Retinal pigment epithelial cell (primary cell): ENCODE data around the gene NOL6.
A peak's percentile ranks its signal among the peaks of the same experiment; 100 is the strongest.
"Not testable (repeated sequence)": the region's sequence is repeated elsewhere in the genome, so short reads cannot be mapped to it uniquely, and the experiment has no call there.

Experiments used
- DNase-seq: peaks from one replicate; pipeline ENCODE4 v3.0.0-alpha.2; 2010; ENCODE audit warnings: low read depth
- H3K4me3 ChIP-seq: 2 replicates; pipeline ENCODE4 v1.5.1; 2011; ENCODE audit warnings: mild to moderate bottlenecking, low read length, control low read depth, moderate library complexity
- TF ChIP-seq, protein P1 (sequence below): conservative IDR thresholded peaks from 2 replicates; pipeline ENCODE4 v1.5.1; 2011; ENCODE audit warnings: low read depth, low read length, control low read depth, inconsistent platforms

Gene NOL6

DNA sequence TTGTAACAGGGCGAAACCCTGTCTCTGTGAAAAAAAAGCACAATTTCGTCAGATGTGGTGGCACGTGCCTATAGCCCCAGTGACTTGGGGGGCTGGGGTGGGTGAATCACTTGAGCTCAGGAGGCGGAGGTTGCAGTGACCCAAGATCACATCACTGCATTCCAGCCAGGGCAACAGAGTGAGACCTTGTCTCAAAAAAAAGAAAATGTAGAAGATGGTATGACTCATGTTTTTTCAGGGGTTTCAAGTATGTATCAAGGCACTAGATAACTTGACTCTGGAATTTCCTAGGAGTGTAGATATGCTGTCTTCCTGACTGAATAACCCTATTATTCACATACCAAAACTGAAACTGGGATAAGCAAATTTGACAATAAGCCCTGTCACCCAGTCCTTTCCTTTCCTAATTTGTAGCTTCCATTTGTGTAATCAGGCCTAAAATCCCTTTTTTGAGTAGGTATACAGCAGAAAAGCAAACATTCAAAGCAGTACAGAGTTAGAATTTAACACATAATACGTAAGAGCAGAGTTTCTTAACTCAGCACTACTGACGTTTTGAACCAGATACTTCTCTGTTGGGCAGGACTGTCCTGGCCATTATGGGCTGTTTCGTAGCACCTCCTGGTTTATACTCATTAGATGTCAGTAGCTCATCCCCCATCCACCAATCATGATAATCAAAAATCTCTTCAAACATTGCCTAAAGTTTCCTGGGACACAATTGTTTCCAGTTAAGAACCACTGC, 33.1 kb upstream of the NOL6 start:
- peak; percentile 74 for DNase-seq
- TF ChIP-seq, protein P1, sequence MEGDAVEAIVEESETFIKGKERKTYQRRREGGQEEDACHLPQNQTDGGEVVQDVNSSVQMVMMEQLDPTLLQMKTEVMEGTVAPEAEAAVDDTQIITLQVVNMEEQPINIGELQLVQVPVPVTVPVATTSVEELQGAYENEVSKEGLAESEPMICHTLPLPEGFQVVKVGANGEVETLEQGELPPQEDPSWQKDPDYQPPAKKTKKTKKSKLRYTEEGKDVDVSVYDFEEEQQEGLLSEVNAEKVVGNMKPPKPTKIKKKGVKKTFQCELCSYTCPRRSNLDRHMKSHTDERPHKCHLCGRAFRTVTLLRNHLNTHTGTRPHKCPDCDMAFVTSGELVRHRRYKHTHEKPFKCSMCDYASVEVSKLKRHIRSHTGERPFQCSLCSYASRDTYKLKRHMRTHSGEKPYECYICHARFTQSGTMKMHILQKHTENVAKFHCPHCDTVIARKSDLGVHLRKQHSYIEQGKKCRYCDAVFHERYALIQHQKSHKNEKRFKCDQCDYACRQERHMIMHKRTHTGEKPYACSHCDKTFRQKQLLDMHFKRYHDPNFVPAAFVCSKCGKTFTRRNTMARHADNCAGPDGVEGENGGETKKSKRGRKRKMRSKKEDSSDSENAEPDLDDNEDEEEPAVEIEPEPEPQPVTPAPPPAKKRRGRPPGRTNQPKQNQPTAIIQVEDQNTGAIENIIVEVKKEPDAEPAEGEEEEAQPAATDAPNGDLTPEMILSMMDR = no peak
- no peak overlapping the region for H3K4me3 ChIP-seq

DNA sequence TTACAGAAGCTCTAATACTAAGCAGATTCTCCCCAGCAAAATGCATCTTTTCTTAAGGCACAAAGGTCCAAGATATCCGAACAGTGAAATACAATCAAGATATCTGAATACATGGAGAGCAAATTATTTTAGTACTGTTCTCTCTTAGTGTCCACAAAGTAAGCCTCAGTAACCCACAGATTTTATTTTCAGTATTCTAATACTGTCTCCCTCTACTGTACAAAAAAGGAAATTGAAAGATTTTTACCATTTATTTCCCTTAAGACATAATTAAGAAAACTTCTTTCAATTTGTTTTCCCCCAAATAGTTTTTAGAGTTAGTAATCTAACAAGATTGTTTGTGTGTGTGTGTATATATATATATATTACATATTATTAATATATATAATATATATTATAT, 24.7 kb upstream of the NOL6 start:
- TF ChIP-seq, protein P1 = peak; percentile 30
- DNase-seq = no peak

DNA sequence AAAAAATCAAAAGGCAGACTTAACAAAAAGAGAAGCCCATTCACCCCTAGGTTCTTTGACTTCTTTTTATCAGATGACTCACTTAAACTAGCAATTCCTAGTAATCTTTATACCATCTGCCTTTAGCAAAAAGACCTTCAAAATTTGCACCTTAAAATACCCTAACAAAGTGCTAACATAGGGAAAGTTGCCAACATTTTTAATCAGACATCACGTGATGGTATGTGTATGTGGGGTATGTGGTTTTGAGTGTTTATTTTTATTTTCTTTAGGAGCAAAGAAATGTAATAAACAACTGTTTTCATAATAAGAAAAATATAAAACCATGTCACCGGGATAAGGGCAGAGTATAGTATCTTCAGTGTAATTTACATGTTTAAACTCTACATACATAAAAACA, 20.1 kb upstream of the NOL6 start:
- not testable (repeated sequence) for H3K4me3 ChIP-seq, DNase-seq

More for the DNA sequence above, 24.7 kb upstream of the NOL6 start:
- H3K4me3 ChIP-seq = no peak overlapping the region

DNA sequence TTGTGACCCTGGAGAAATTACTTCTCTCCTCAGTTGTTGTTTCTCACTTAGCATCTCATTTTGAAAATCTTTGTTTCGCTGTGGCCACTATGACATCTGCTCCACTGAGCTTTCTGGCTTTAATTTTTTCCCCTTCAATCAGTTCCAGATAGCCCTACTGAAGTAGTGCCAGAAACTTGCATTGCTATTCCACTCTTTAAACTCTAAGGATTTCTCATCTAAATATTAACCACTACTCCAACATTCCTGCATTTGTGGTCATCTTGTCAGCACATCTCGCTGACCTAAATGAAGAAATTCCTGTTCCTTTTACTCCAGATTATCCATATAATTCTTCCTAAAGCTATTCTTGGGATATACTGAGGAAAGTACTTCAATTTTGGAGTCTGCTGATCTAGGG, 15.3 kb upstream of the NOL6 start:
- TF ChIP-seq, protein P1 = no peak
- no peak overlapping the region for H3K4me3 ChIP-seq
- DNase-seq = no peak

DNA sequence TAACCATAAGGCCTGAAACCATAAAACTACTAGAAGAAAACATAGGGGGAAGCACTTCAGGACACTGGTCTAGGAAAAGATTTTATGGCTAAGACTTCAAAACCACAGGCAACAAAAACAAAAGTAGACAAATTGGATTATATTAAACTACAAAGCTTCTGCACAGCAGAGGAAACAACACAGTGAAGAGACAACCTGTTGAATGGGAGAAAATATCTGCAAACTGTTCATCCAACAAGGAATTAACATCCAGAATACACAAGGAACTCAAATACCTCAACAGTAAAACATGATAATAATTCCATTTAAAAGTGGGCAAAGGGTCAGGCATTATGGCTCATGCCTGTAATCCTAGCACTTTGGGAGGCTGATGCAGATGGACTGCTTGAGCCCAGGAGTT, 11.6 kb upstream of the NOL6 start:
- not testable (repeated sequence) for DNase-seq, H3K4me3 ChIP-seq

DNA sequence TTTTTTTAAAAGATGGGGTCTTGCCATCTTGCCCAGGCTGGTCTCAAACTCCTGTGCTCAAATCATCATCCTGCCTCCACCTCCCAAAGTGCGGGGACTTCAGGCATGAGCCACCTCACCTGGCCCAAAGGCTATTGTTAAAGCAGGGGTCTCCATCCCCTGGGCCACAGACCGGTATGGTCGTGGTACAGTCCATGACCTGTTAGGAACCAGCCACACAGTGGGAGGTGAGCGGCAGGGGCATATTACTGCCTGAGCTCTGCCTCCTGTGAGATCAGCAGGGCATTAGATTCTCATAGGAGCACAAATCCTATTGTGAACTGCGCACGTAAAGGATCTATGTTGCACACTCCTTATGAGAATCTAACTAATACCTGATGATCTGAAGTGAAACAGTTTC, 7.3 kb upstream of the NOL6 start:
- H3K4me3 ChIP-seq = no peak overlapping the region
- no peak for DNase-seq
- TF ChIP-seq, protein P1 = no peak

DNA sequence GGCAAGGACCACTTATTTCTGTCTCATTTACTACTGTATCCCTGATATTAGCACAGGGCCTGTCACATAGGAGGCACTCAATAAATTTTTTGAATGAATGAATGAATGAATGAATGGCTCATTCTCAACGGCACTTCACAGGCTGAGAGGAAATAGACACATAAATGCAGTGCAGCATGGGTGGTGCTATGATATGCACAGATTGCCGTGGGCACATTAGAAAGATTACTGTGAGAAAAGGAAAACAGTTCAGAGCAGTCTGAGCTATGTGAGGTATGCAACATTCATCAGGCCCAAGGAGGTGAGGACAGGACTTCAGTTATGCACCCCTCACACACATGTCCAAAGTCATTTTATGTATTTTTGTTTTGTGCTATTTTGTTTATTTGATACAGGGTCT, 6.4 kb upstream of the NOL6 start:
- H3K4me3 ChIP-seq = no peak overlapping the region
- DNase-seq = no peak
- TF ChIP-seq, protein P1 = no peak

DNA sequence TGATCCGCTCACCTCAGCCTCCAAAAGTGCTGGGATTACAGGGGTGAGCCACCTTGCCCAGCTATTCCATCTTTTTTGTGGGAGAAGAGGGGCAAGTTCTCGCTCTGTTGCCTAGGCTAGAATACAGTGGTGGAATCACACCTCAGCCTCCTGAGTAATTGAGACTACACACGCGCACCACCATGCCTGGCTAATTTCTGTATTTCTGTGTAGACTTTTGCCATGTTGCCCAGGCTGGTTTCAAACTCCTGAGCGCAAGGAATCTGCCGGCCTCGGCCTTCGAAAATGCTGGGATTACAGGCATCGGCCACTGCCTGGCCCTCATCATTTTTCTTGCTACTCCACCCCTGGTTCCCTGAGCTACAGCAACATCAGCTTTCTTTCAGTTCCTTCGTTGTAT, 2.8 kb upstream of the NOL6 start:
- no peak for DNase-seq
- H3K4me3 ChIP-seq = no peak overlapping the region
- TF ChIP-seq, protein P1 = no peak
